MG63 (cell line): ENCODE data around the gene OR2B2. TPM values are rescaled to one million over a fixed set of nuclear protein-coding genes. Genes with fewer than 3 reads are reported as not detected.

ENCODE experiments used
- DNase-seq: peaks from one replicate; pipeline ENCODE4 v3.0.0-alpha.2; 2020
- H3K27me3 ChIP-seq: fragments of 250-450 bp; sonication (Bioruptor Pico); 2 replicates; pipeline ENCODE4 v1.5.1; 2020; ENCODE audit warnings: mild to moderate bottlenecking, moderate library complexity
- H3K36me3 ChIP-seq: fragments of 250-450 bp; sonication (Bioruptor Pico); 2 replicates; pipeline ENCODE4 v1.5.1; 2020; ENCODE audit warnings: mild to moderate bottlenecking, moderate library complexity
- H3K4me3 ChIP-seq: fragments of 250-450 bp; sonication (Bioruptor Pico); 2 replicates; pipeline ENCODE4 v1.5.1; 2020; ENCODE audit warnings: mild to moderate bottlenecking, moderate library complexity
- H3K9me3 ChIP-seq: fragments of 250-450 bp; sonication (Bioruptor Pico); 2 replicates; pipeline ENCODE4 v1.5.1; 2020; ENCODE audit warnings: mild to moderate bottlenecking, moderate library complexity
- total RNA-seq: library from RNA; depleted of rRNA; stranded (reverse); fragments of >200 nt; shearing (Covaris generic); gene quantifications from 2 replicates; pipeline ENCODE4 v1.2.3, GENCODE V29; 2014; ENCODE audit warnings: low replicate concordance

OR2B2 gene
- total RNA-seq, 1 experiment from 2014 or later = not detected

GRCh38 chr6:27879837-27880236 is 32.4 kb downstream of the OR2B2 start:
- Histone ChIP-seq H3K27me3 (no peaks in the 10 kb centered on the region), H3K4me3 (no peak overlapping the region), H3K9me3 (no peaks in the 10 kb centered on the region), H3K36me3 (no peaks in the 10 kb centered on the region)
- DNase-seq = peak; percentile 34

GRCh38 chr6:27874016-27874415 is 38.2 kb downstream of the OR2B2 start:
- Histone ChIP-seq H3K27me3 (no peaks in the 10 kb centered on the region), H3K36me3 (no peaks in the 10 kb centered on the region), H3K9me3 (0 out of 2 replicates have a peak, but pooled peaks cover 2% of the 10 kb centered on the region), H3K4me3 (no peak overlapping the region)
- no peak for DNase-seq

GRCh38 chr6:27873021-27873940 is 38.9 kb downstream of the OR2B2 start:
- Histone ChIP-seq H3K4me3 (peak overlapping the region; percentile 60), H3K27me3 (no peaks in the 10 kb centered on the region), H3K36me3 (no peaks in the 10 kb centered on the region), H3K9me3 (0 out of 2 replicates have a peak, but pooled peaks cover 2% of the 10 kb centered on the region)
- DNase-seq = peak; percentile 86

GRCh38 chr6:27872642-27873020 is 39.6 kb downstream of the OR2B2 start:
- H3K4me3 ChIP-seq = peak overlapping the region; percentile 60
- no peaks in the 10 kb centered on the region for H3K36me3 ChIP-seq
- 0 out of 2 replicates have a peak, but pooled peaks cover 2% of the 10 kb centered on the region for H3K9me3 ChIP-seq
- no peaks in the 10 kb centered on the region for H3K27me3 ChIP-seq
- no peak for DNase-seq

GRCh38 chr6:27871924-27872638 is 40.1 kb downstream of the OR2B2 start:
- no peaks in the 10 kb centered on the region for H3K36me3 ChIP-seq
- peak; percentile 97 for DNase-seq
- 0 out of 2 replicates have a peak, but pooled peaks cover 2% of the 10 kb centered on the region for H3K9me3 ChIP-seq
- no peaks in the 10 kb centered on the region for H3K27me3 ChIP-seq
- peak overlapping the region; percentile 60 for H3K4me3 ChIP-seq

- Histone ChIP-seq H3K4me3 (no peak overlapping the region), H3K36me3 (no peaks in the 10 kb centered on the region), H3K27me3 (no peaks in the 10 kb centered on the region), H3K9me3 (0 out of 2 replicates have a peak, but pooled peaks cover 2% of the 10 kb centered on the region)
- no peak for DNase-seq
These were observed 41.8 kb downstream of the OR2B2 start for GRCh38 chr6:27870291-27870870.

- DNase-seq = no peak
- no peak overlapping the region; the same call in 1 of the 2 replicates for H3K4me3 ChIP-seq
- no peaks in the 10 kb centered on the region for H3K27me3 ChIP-seq
- H3K9me3 ChIP-seq = peaks cover 2% of the 10 kb centered on the region
- no peaks in the 10 kb centered on the region for H3K36me3 ChIP-seq
These were observed 43.9 kb downstream of the OR2B2 start for GRCh38 chr6:27868311-27868710.

GRCh38 chr6:27867945-27868300 is 44.3 kb downstream of the OR2B2 start:
- Histone ChIP-seq H3K4me3 (peak overlapping the region; percentile 60), H3K27me3 (no peaks in the 10 kb centered on the region), H3K9me3 (peaks cover 2% of the 10 kb centered on the region), H3K36me3 (no peaks in the 10 kb centered on the region)
- no peak for DNase-seq

GRCh38 chr6:27867051-27867944 is 44.9 kb downstream of the OR2B2 start:
- peak; percentile 99 for DNase-seq
- Histone ChIP-seq H3K4me3 (peak overlapping the region; percentile 60), H3K9me3 (peaks cover 2% of the 10 kb centered on the region), H3K36me3 (no peaks in the 10 kb centered on the region), H3K27me3 (no peaks in the 10 kb centered on the region)

GRCh38 chr6:27866357-27867050 is 45.7 kb downstream of the OR2B2 start:
- no peaks in the 10 kb centered on the region for H3K27me3 ChIP-seq
- peaks cover 2% of the 10 kb centered on the region for H3K9me3 ChIP-seq
- no peaks in the 10 kb centered on the region for H3K36me3 ChIP-seq
- DNase-seq = peak; percentile 83
- H3K4me3 ChIP-seq = peak overlapping the region; percentile 60

- Histone ChIP-seq H3K4me3 (peak overlapping the region; percentile 60), H3K9me3 (peaks cover 2% of the 10 kb centered on the region), H3K27me3 (no peaks in the 10 kb centered on the region), H3K36me3 (no peaks in the 10 kb centered on the region)
- peak; percentile 78 for DNase-seq
These were observed 46.3 kb downstream of the OR2B2 start for GRCh38 chr6:27865850-27866356.

GRCh38 chr6:27864906-27865849 is 47.0 kb downstream of the OR2B2 start:
- peak; percentile 92 for DNase-seq
- Histone ChIP-seq H3K27me3 (no peaks in the 10 kb centered on the region), H3K4me3 (peak overlapping the region; percentile 60), H3K9me3 (peaks cover 2% of the 10 kb centered on the region), H3K36me3 (no peaks in the 10 kb centered on the region)

GRCh38 chr6:27863962-27864905 is 48.0 kb downstream of the OR2B2 start:
- Histone ChIP-seq H3K4me3 (peak overlapping the region; percentile 60), H3K27me3 (no peaks in the 10 kb centered on the region), H3K9me3 (peaks cover 2% of the 10 kb centered on the region), H3K36me3 (no peaks in the 10 kb centered on the region)
- no peak for DNase-seq
